ENCODE measurements around the gene SH3RF1. TPM values are rescaled to one million over a fixed set of nuclear protein-coding genes. Genes with fewer than 3 reads are reported as not detected.

SH3RF1 gene
- total and polyA plus RNA-seq, 10 of the 15 experiments (the other 5 are each of a cell fraction or from before 2014, with no cell fraction given), result 4.5 to 22.5 (median 10.4) TPM

- TF ChIP-seq RUNX3 (IDR thresholded peaks at IDR 0.05; ENCODE audit: low read length) (peak; percentile 8; the same call in 1 of the 2 replicates), KAT2A (conservative IDR thresholded peaks at IDR 0.05; ENCODE audit: control insufficient read depth, low read depth, low read length) (no peak), POU2F2 (IDR thresholded peaks at IDR 0.05; ENCODE audit: borderline replicate concordance, low read depth, low read length) (no peak), CBX3 (IDR thresholded peaks at IDR 0.05; ENCODE audit: borderline replicate concordance, low read depth) (no peak), STAT1 (conservative IDR thresholded peaks at IDR 0.05) (no peak), BCL3 (IDR thresholded peaks at IDR 0.05; ENCODE audit: borderline replicate concordance, insufficient read depth, low read depth, low read length, poor library complexity, severe bottlenecking) (peak; percentile 28)
These were observed 894 bp upstream of the SH3RF1 start (continued) for GRCh38 chr4:169271692-169272007.

GRCh38 chr4:169269916-169270809, 593 bp downstream of the SH3RF1 start:
- ATAC-seq, result peak; percentile 60
- Histone ChIP-seq H3K9me3 (replicated peaks; ENCODE audit: control insufficient read depth, insufficient read depth, low read length) (no peaks in the 10 kb centered on the region), H2AFZ (ENCODE audit: control insufficient read depth, low read depth, low read length) (peak overlapping the region; percentile 86), H4K20me1 (ENCODE audit: control insufficient read depth, insufficient read depth) (no peaks in the 10 kb centered on the region), H3K4me2 (ENCODE audit: control insufficient read depth, insufficient read depth) (peak overlapping the region; percentile 85), H3K36me3 (ENCODE audit: control insufficient read depth in 2 of 2, insufficient read depth in 2 of 2, low read length in 1 of 2) (0 out of 4 replicates have a peak, but pooled peaks cover 0 to 5% of the 10 kb centered on the region in 2 experiments), H3K79me2 (ENCODE audit: control insufficient read depth, insufficient read depth, low read length) (peaks cover 52% of the 10 kb centered on the region), H3K4me1 (ENCODE audit: control insufficient read depth, insufficient read depth, low read length) (peaks cover 14% of the 10 kb centered on the region), H3K27ac (ENCODE audit: control insufficient read depth, insufficient read depth) (peak overlapping the region; percentile 75), H3K9ac (ENCODE audit: control insufficient read depth, insufficient read depth, low read length) (peak overlapping the region; percentile 88), H3K4me3 (peak overlapping the region; percentile 80), H3K27me3 (replicated peaks in 1 of 2; ENCODE audit: control insufficient read depth in 2 of 2, insufficient read depth in 2 of 2, low read length in 1 of 2) (no peaks in the 10 kb centered on the region)
- peak; percentile 7 for FAIRE-seq
- intact Hi-C loops (cut with micrococcal nuclease; ENCODE audit: unreplicated experiment), result loop anchor here (2.0 to 10.0 kb wide), 6 partner anchors 59 to 345 kb away; no protein-coding TSS in a partner anchor
- 1% methylated on average over 62 of the region's 62 CpGs for WGBS (ENCODE audit: insufficient coverage, insufficient replicate concordance, low lambda C conversion rate, missing lambda C conversion rate)
- no TSS peak for BruUV-seq (replicated peaks)
- ChIA-PET SMC1A (ENCODE audit: uncharacterized antibody, unreplicated experiment) (interaction anchor here (0.8 to 6.6 kb wide), 31 partner anchors 9 to 347 kb away, joined by 3 to 102 read pairs (median 4); no protein-coding TSS in a partner anchor), POLR2A (interaction anchor here (1.0 to 4.0 kb wide), 8 partner anchors 9 to 260 kb away, joined by 3 to 21 read pairs (median 6); partner anchors contain the start of gene CBR4), CTCF (interaction anchor here (0.6 to 4.7 kb wide), 27 partner anchors 9 to 337 kb away, joined by 3 to 37 read pairs (median 4); partner anchors contain the start of gene CBR4), RAD21 (ENCODE audit: unreplicated experiment) (interaction anchor here (0.5 to 6.0 kb wide), 33 partner anchors 9 to 558 kb away, joined by 3 to 64 read pairs (median 5); partner anchors contain the start of gene CBR4)
- in situ Hi-C loops (cut with MboI), result no loop called here
- DNase-seq (ENCODE audit: low read depth, low spot score), result no peak
- TF ChIP-seq CEBPZ (IDR thresholded peaks at IDR 0.05; ENCODE audit: low read depth, low read length) (no peak), ZSCAN29 (IDR thresholded peaks at IDR 0.05) (no peak; the same call in 1 of the 2 replicates), CHD1 (IDR thresholded peaks at IDR 0.05; ENCODE audit: low read depth, low read length) (no peak), RBBP5 (conservative IDR thresholded peaks at IDR 0.05) (no peak), PML (IDR thresholded peaks at IDR 0.05; ENCODE audit: low read length) (peak; percentile 50; the same call in 1 of the 2 replicates), ASH2L (IDR thresholded peaks at IDR 0.05; ENCODE audit: borderline replicate concordance, low read depth) (0 out of 2 replicates have a peak, but pooled peaks have one; percentile 26), BACH1 (IDR thresholded peaks at IDR 0.05; ENCODE audit: borderline replicate concordance) (peak; percentile 54; the same call in 1 of the 2 replicates), RELB (IDR thresholded peaks at IDR 0.05; ENCODE audit: low read depth) (0 out of 2 replicates have a peak, but pooled peaks have one; percentile 19), MTA2 (IDR thresholded peaks at IDR 0.05; ENCODE audit: low read depth) (0 out of 2 replicates have a peak, but pooled peaks have one; percentile 8)

All from GM12878 (cell line).